H1 (cell line): ENCODE results near the gene SELENOS. TPM values are rescaled to one million over a fixed set of nuclear protein-coding genes. Genes with fewer than 3 reads are reported as not detected.

ENCODE experiments used
- CBX5 ChIP-seq: fragments of 300-800, 300-1000 bp; sonication (generic); IDR thresholded peaks from 2 replicates; pipeline ENCODE4 v1.7.1; 2016; ENCODE audit warnings: antibody characterized with exemption, low read length, low read depth
- CHD1 ChIP-seq: IDR thresholded peaks from 2 replicates; pipeline ENCODE4 v1.6.1; 2012; ENCODE audit warnings: low read depth, low read length, improper control_type of control experiment
- CREB1 ChIP-seq: IDR thresholded peaks from 2 replicates; pipeline ENCODE4 v1.6.1; 2012; ENCODE audit warnings: inconsistent platforms
- CTCF ChIP-seq, 3 experiments: IDR thresholded peaks; 1 replicate in 2 of 3; 2 replicates in 1 of 3; pipeline versions ENCODE4 v1.5.1 to v1.6.1; 2011; ENCODE audit warnings: low read length in 3 of 3, mild to moderate bottlenecking in 3 of 3, inconsistent platforms in 2 of 3, low read depth in 1 of 3, moderate library complexity in 1 of 3; ENCODE audit not compliant: insufficient read depth in 1 of 3; ENCODE audit errors: control extremely low read depth in 1 of 3
- EZH2 ChIP-seq: fragments of 200-600 bp; sonication (generic); IDR thresholded peaks from 2 replicates; pipeline ENCODE4 v1.7.1; 2012; ENCODE audit warnings: low read depth, mild to moderate bottlenecking, moderate library complexity, low read length, inconsistent platforms; ENCODE audit not compliant: severe bottlenecking
- JUN ChIP-seq: IDR thresholded peaks from 2 replicates; pipeline ENCODE4 v1.6.1; 2011; ENCODE audit warnings: low read depth, mild to moderate bottlenecking, improper control_type of control experiment, low read length
- SAP30 ChIP-seq: fragments of 300-600 bp; sonication (generic); IDR thresholded peaks from 2 replicates; pipeline ENCODE4 v1.7.1; 2012; ENCODE audit warnings: low read length, moderate library complexity, mild to moderate bottlenecking, inconsistent platforms; ENCODE audit not compliant: insufficient read depth, insufficient replicate concordance
- ZNF274 ChIP-seq: IDR thresholded peaks from 2 replicates; pipeline ENCODE4 v1.7.0; 2012; ENCODE audit warnings: low read length, borderline replicate concordance; ENCODE audit errors: extremely low read depth
- polyA plus RNA-seq, 7 experiments: library from polyadenylated mRNA; depleted of rRNA in 3 of 7; stranded (reverse) in 5 of 7; unstranded in 2 of 7; fragments of >200 nt in 5 of 7; fragments of 200-250 nt in 2 of 7; gene quantifications; 1 replicate in 5 of 7; 2 replicates in 1 of 7; 4 replicates in 1 of 7; pipeline versions ENCODE4 v1.2.1 to v1.2.3, GENCODE V29; 2011 to 2013; ENCODE audit warnings: missing spikeins in 2 of 7, mixed read lengths in 2 of 7
- total RNA-seq: library from RNA; stranded (reverse); fragmentation: NEBNext Ultra II Directional; extraction: Animal tissue kit (Norgen Biotek cat#: 25700); gene quantifications from 2 replicates; pipeline ENCODE4 v1.2.1, GENCODE V29; 2021
- TF ChIP-seq, protein P1 (sequence below): IDR thresholded peaks from 2 replicates; pipeline ENCODE4 v1.6.1; 2011; ENCODE audit warnings: low read length, improper control_type of control experiment

SELENOS gene
- total and polyA plus RNA-seq, 2 of the 8 experiments (the other 6 are each of a cell fraction or from before 2014, with no cell fraction given) = 45.1 to 46.0 TPM

GRCh38 chr15:101237251-101237650, 40.0 kb downstream of the SELENOS start (continued):
- TF ChIP-seq, protein P1, sequence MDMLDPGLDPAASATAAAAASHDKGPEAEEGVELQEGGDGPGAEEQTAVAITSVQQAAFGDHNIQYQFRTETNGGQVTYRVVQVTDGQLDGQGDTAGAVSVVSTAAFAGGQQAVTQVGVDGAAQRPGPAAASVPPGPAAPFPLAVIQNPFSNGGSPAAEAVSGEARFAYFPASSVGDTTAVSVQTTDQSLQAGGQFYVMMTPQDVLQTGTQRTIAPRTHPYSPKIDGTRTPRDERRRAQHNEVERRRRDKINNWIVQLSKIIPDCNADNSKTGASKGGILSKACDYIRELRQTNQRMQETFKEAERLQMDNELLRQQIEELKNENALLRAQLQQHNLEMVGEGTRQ = no peak
- TF ChIP-seq ZNF274 (no peak), EZH2 (no peak), CTCF (IDR thresholded peaks at IDR 0.05; ENCODE audit: control extremely low read depth in 1 of 3, insufficient read depth in 1 of 3, low read depth in 1 of 3, low read length in 3 of 3) (no peak), CHD1 (no peak), JUN (no peak), SAP30 (no peak), CREB1 (no peak), CBX5 (no peak)
